Stimulated activated CD8-positive, alpha-beta memory T cell treated with anti-CD3 and anti-CD28 coated beads, Interleukin-7, amount 100 ng/mL, for 48 hours (primary cell): Measurements from ENCODE around the gene PRKN.

Source experiments
- DNase-seq, 2 donors: peaks; one replicate each; pipeline ENCODE4 v3.0.0-alpha.2; 2020; ENCODE audit warnings: low read depth in 1 of 2; ENCODE audit errors: extremely low read depth in 1 of 2

PRKN gene

GRCh38 chr6:161647234-161647633, 1080.3 kb downstream of the PRKN start:
- DNase-seq, result no peak

GRCh38 chr6:161644521-161644920, 1083.0 kb downstream of the PRKN start:
- no peak for DNase-seq

GRCh38 chr6:161641175-161641574, 1086.4 kb downstream of the PRKN start:
- no peak for DNase-seq

GRCh38 chr6:161639772-161640171, 1087.8 kb downstream of the PRKN start:
- DNase-seq, result no peak

GRCh38 chr6:161637658-161638057, 1089.9 kb downstream of the PRKN start:
- no peak for DNase-seq

- no peak for DNase-seq
Observed at GRCh38 chr6:161636882-161637430, 1090.6 kb downstream of the PRKN start.

GRCh38 chr6:161635975-161636374, 1091.6 kb downstream of the PRKN start:
- no peak for DNase-seq

- no peak for DNase-seq
Observed at GRCh38 chr6:161634916-161635315, 1092.7 kb downstream of the PRKN start.

GRCh38 chr6:161631676-161632194, 1095.8 kb downstream of the PRKN start:
- no peak for DNase-seq

- no peak for DNase-seq
Observed at GRCh38 chr6:161630674-161631073, 1096.9 kb downstream of the PRKN start.

- no peak for DNase-seq
Observed at GRCh38 chr6:161626132-161626676, 1101.4 kb downstream of the PRKN start.

- no peak for DNase-seq
Observed at GRCh38 chr6:161624111-161624510, 1103.5 kb downstream of the PRKN start.

GRCh38 chr6:161622779-161623178, 1104.8 kb downstream of the PRKN start:
- no peak for DNase-seq

- DNase-seq, result no peak
Observed at GRCh38 chr6:161618831-161619454, 1108.6 kb downstream of the PRKN start.

GRCh38 chr6:161613711-161614110, 1113.9 kb downstream of the PRKN start:
- DNase-seq, result no peak

- no peak for DNase-seq
Observed at GRCh38 chr6:161608771-161609170, 1118.8 kb downstream of the PRKN start.

GRCh38 chr6:161607696-161608297, 1119.8 kb downstream of the PRKN start:
- no peak for DNase-seq

- DNase-seq, result no peak
Observed at GRCh38 chr6:161602359-161602758, 1125.2 kb downstream of the PRKN start.

GRCh38 chr6:161598896-161599295, 1128.7 kb downstream of the PRKN start:
- DNase-seq, result no peak

GRCh38 chr6:161596807-161597520, 1130.6 kb downstream of the PRKN start:
- no peak for DNase-seq

GRCh38 chr6:161594412-161594811, 1133.2 kb downstream of the PRKN start:
- no peak for DNase-seq
